Measurements from ENCODE around the gene AKR1B1.

The AKR1B1 gene

GRCh38 chr7:134407311-134407710 lies 51.6 kb downstream of the AKR1B1 start:
- no peak for TF ChIP-seq CTCF (conservative IDR thresholded peaks at IDR 0.05; ENCODE audit: low read length)
- H3K4me3 ChIP-seq (ENCODE audit: low read length) = no peak overlapping the region
- DNase-seq (ENCODE audit: low read depth) = no peak

GRCh38 chr7:134406431-134406830 lies 52.5 kb downstream of the AKR1B1 start:
- DNase-seq (ENCODE audit: low read depth) = no peak
- TF ChIP-seq CTCF (conservative IDR thresholded peaks at IDR 0.05; ENCODE audit: low read length) = no peak

GRCh38 chr7:134405299-134405698 lies 53.6 kb downstream of the AKR1B1 start:
- DNase-seq (ENCODE audit: low read depth) = no peak
- H3K4me3 ChIP-seq (ENCODE audit: low read length) = no peak overlapping the region
- no peak for TF ChIP-seq CTCF (conservative IDR thresholded peaks at IDR 0.05; ENCODE audit: low read length)

More at GRCh38 chr7:134406431-134406830, 52.5 kb downstream of the AKR1B1 start:
- H3K4me3 ChIP-seq (ENCODE audit: low read length) = no peak overlapping the region

- H3K4me3 ChIP-seq (ENCODE audit: low read length) = no peak overlapping the region
- TF ChIP-seq CTCF (conservative IDR thresholded peaks at IDR 0.05; ENCODE audit: low read length) = no peak
- no peak for DNase-seq (ENCODE audit: low read depth)
Measured at GRCh38 chr7:134403062-134403461, 55.8 kb downstream of the AKR1B1 start.

- TF ChIP-seq CTCF (conservative IDR thresholded peaks at IDR 0.05; ENCODE audit: low read length) = no peak
- no peak for DNase-seq (ENCODE audit: low read depth)
- no peak overlapping the region for H3K4me3 ChIP-seq (ENCODE audit: low read length)
Measured at GRCh38 chr7:134400859-134401258, 58.0 kb downstream of the AKR1B1 start.

- TF ChIP-seq CTCF (conservative IDR thresholded peaks at IDR 0.05; ENCODE audit: low read length) = no peak
- H3K4me3 ChIP-seq (ENCODE audit: low read length) = no peak overlapping the region
- no peak for DNase-seq (ENCODE audit: low read depth)
Measured at GRCh38 chr7:134396031-134396430, 62.9 kb downstream of the AKR1B1 start.

GRCh38 chr7:134395604-134396003 lies 63.3 kb downstream of the AKR1B1 start:
- DNase-seq (ENCODE audit: low read depth) = no peak
- TF ChIP-seq CTCF (conservative IDR thresholded peaks at IDR 0.05; ENCODE audit: low read length) = no peak
- no peak overlapping the region for H3K4me3 ChIP-seq (ENCODE audit: low read length)
